GM12874 (cell line): ENCODE measurements around the gene UGT2A3.

Experiments used
- CTCF ChIP-seq: IDR thresholded peaks from 2 replicates; pipeline ENCODE4 v1.5.1; 2011; ENCODE audit warnings: low read depth, mild to moderate bottlenecking, control low read depth, low read length, moderate library complexity; ENCODE audit not compliant: insufficient read depth

Gene UGT2A3

GRCh38 chr4:68907245-68907644 lies 44.4 kb downstream of the UGT2A3 start:
- no peak for TF ChIP-seq CTCF

- TF ChIP-seq CTCF = no peak
Measured at GRCh38 chr4:68906780-68907137, 44.8 kb downstream of the UGT2A3 start.

GRCh38 chr4:68905939-68906779 lies 45.4 kb downstream of the UGT2A3 start:
- no peak for TF ChIP-seq CTCF

GRCh38 chr4:68905598-68905938 lies 46.0 kb downstream of the UGT2A3 start:
- TF ChIP-seq CTCF = no peak

GRCh38 chr4:68904786-68905185 lies 46.8 kb downstream of the UGT2A3 start:
- peak; percentile 48 for TF ChIP-seq CTCF

- TF ChIP-seq CTCF = no peak
Measured at GRCh38 chr4:68896749-68897148, 54.9 kb downstream of the UGT2A3 start.

- no peak for TF ChIP-seq CTCF
Measured at GRCh38 chr4:68895561-68896198, 55.9 kb downstream of the UGT2A3 start.
